ENCODE measurements around the gene ACOT11. TPM values are rescaled to one million over a fixed set of nuclear protein-coding genes. Genes with fewer than 3 reads are reported as not detected.

Gene ACOT11
- 10 to 100 TPM; 43.3 to 82.5 TPM for total RNA-seq

GRCh38 chr1:54547601-54548388 is at the start of gene ACOT11:
Gene ACOT11, plus strand, starts transcription at chr1:54548228. Its CDS starts 82 bp downstream, at chr1:54548310.
- Histone ChIP-seq H3K36me3 (no peaks in the 10 kb centered on the region), H3K4me1 (no peaks in the 10 kb centered on the region), H3K9ac (ENCODE audit: low read depth in 2 of 2, low read length in 2 of 2) (peak within 1 kb of the TSS in 1 of 2 donors; percentile 24), H3K9me3 (no peaks in the 10 kb centered on the region), H3K4me3 (no peak within 1 kb of the TSS), H3K27me3 (no peaks in the 10 kb centered on the region), H3K27ac (no peak within 1 kb of the TSS)
- TF ChIP-seq CTCF (IDR thresholded peaks at IDR 0.05): no peak
- intact Hi-C loops (cut with DNase I): no loop called here
- DNase-seq: peak; percentile 58

- Histone ChIP-seq H3K36me3 (no peaks in the 10 kb centered on the region), H3K4me3 (no peak overlapping the region), H3K9ac (ENCODE audit: low read depth in 2 of 2, low read length in 2 of 2) (no peak overlapping the region), H3K27ac (no peak overlapping the region), H3K9me3 (no peaks in the 10 kb centered on the region), H3K27me3 (no peaks in the 10 kb centered on the region), H3K4me1 (no peaks in the 10 kb centered on the region)
- intact Hi-C loops (cut with DNase I): loop anchor here (5.0 to 10.0 kb wide), 2 partner anchors 314 kb away; no protein-coding TSS in a partner anchor
- TF ChIP-seq CTCF (IDR thresholded peaks at IDR 0.05): no peak
- DNase-seq: no peak
These were observed 49.5 kb upstream of the ACOT11 start for GRCh38 chr1:54498383-54499096.

- Histone ChIP-seq H3K4me3 (peak overlapping the region; percentile 38), H3K27me3 (no peaks in the 10 kb centered on the region), H3K27ac (no peak overlapping the region), H3K9me3 (no peaks in the 10 kb centered on the region), H3K36me3 (no peaks in the 10 kb centered on the region), H3K4me1 (no peaks in the 10 kb centered on the region), H3K9ac (ENCODE audit: low read depth in 2 of 2, low read length in 2 of 2) (peak overlapping the region in 1 of 2 donors; percentile 51)
- DNase-seq: no peak
- intact Hi-C loops (cut with DNase I): loop anchor here (5.0 to 10.0 kb wide), 2 partner anchors 313 to 314 kb away; no protein-coding TSS in a partner anchor
- no peak for TF ChIP-seq CTCF (IDR thresholded peaks at IDR 0.05)
These were observed 49.0 kb upstream of the ACOT11 start for GRCh38 chr1:54499097-54499359.

GRCh38 chr1:54499360-54500106 is 48.5 kb upstream of the ACOT11 start:
- TF ChIP-seq CTCF (IDR thresholded peaks at IDR 0.05): peak; percentile 30
- no peaks in the 10 kb centered on the region for H3K27me3 ChIP-seq
- H3K4me1 ChIP-seq: no peaks in the 10 kb centered on the region
- H3K4me3 ChIP-seq: peak overlapping the region; percentile 38
- intact Hi-C loops (cut with DNase I): loop anchor here (5.0 to 10.0 kb wide), 2 partner anchors 313 to 315 kb away; no protein-coding TSS in a partner anchor
- no peaks in the 10 kb centered on the region for H3K9me3 ChIP-seq
- no peaks in the 10 kb centered on the region for H3K36me3 ChIP-seq
- no peak for DNase-seq
- no peak overlapping the region for H3K27ac ChIP-seq
- peak overlapping the region; percentile 30 to 51 for H3K9ac ChIP-seq (ENCODE audit: low read depth in 2 of 2, low read length in 2 of 2)

GRCh38 chr1:54500107-54500431 is 48.0 kb upstream of the ACOT11 start:
- intact Hi-C loops (cut with DNase I): no loop called here
- no peaks in the 10 kb centered on the region for H3K9me3 ChIP-seq
- peak overlapping the region in 1 of 2 donors; percentile 51 for H3K9ac ChIP-seq (ENCODE audit: low read depth in 2 of 2, low read length in 2 of 2)
- TF ChIP-seq CTCF (IDR thresholded peaks at IDR 0.05): no peak
- H3K36me3 ChIP-seq: no peaks in the 10 kb centered on the region
- H3K27me3 ChIP-seq: no peaks in the 10 kb centered on the region
- H3K4me3 ChIP-seq: peak overlapping the region; percentile 38
- no peak for DNase-seq
- H3K4me1 ChIP-seq: no peaks in the 10 kb centered on the region
- no peak overlapping the region for H3K27ac ChIP-seq
